Caco-2 (cell line): ENCODE results near the gene FUT8. TPM values are rescaled to one million over a fixed set of nuclear protein-coding genes. Genes with fewer than 3 reads are reported as not detected.

Source experiments
- BruUV-seq: library from RNA; stranded (reverse); fragments of 400-500 nt; replicated peaks from 2 replicates; lab custom pipeline; 2021; lab: Mats Ljungman, UMichigan
- CTCF ChIA-PET: fragments of 300-600 bp; sonication (Branson Sonifier 250); formaldehyde crosslinking; loops from one replicate; lab custom pipeline; 2022; ENCODE audit warnings: antibody characterized with exemption; lab: Charles Lee
- POLR2A ChIA-PET: fragments of 300-600 bp; sonication (Branson Sonifier 250); formaldehyde crosslinking; loops from one replicate; lab custom pipeline; 2022; ENCODE audit warnings: antibody characterized with exemption; lab: Charles Lee
- DNase-seq, 2 experiments: peaks; one replicate each; pipeline versions ENCODE4 v3.0.0 to v3.0.0-alpha.2; 2020 to 2022
- H3K27me3 ChIP-seq: replicated peaks from 2 replicates; pipeline ENCODE4 v1.6.0; 2011; ENCODE audit warnings: low read length; ENCODE audit not compliant: control insufficient read depth, insufficient read depth
- H3K36me3 ChIP-seq: 2 replicates; pipeline ENCODE4 v1.5.1; 2011; ENCODE audit warnings: low read length; ENCODE audit not compliant: control insufficient read depth, insufficient read depth
- H3K4me1 ChIP-seq: fragments of 250-450 bp; sonication (Bioruptor Pico); 2 replicates; pipeline ENCODE4 v1.5.1; 2020; ENCODE audit warnings: mild to moderate bottlenecking
- H3K4me3 ChIP-seq: 2 replicates; pipeline ENCODE4 v1.5.1; 2011; ENCODE audit warnings: low read depth, mild to moderate bottlenecking, control low read depth, low read length
- H3K9me3 ChIP-seq: fragments of 250-450 bp; sonication (Bioruptor Pico); 2 replicates; pipeline ENCODE4 v1.5.1; 2020; ENCODE audit warnings: mild to moderate bottlenecking, moderate library complexity
- H3K27ac Mint-ChIP-seq: one replicate; pipeline ENCODE4 v1.8.0; 2022; ENCODE audit warnings: mixed read lengths; ENCODE audit not compliant: unreplicated experiment
- H3K27me3 Mint-ChIP-seq: one replicate; pipeline ENCODE4 v1.8.0; 2022; ENCODE audit warnings: mixed read lengths; ENCODE audit not compliant: insufficient read depth, unreplicated experiment
- H3K36me3 Mint-ChIP-seq: one replicate; pipeline ENCODE4 v1.8.0; 2022; ENCODE audit warnings: mild to moderate bottlenecking, mixed read lengths; ENCODE audit not compliant: insufficient read depth, unreplicated experiment
- H3K4me1 Mint-ChIP-seq: one replicate; pipeline ENCODE4 v1.8.0; 2022; ENCODE audit warnings: low read depth, mixed read lengths; ENCODE audit not compliant: unreplicated experiment
- H3K4me3 Mint-ChIP-seq: one replicate; pipeline ENCODE4 v1.8.0; 2022; ENCODE audit warnings: mild to moderate bottlenecking, moderate library complexity, mixed read lengths; ENCODE audit not compliant: unreplicated experiment
- H3K9me3 Mint-ChIP-seq: one replicate; pipeline ENCODE4 v1.8.0; 2022; ENCODE audit warnings: mixed read lengths; ENCODE audit not compliant: unreplicated experiment
- intact Hi-C: fragments of 100-400 bp; cut with micrococcal nuclease; formaldehyde crosslinking; loops from one replicate; pipeline ENCODE4 v1.10.0; 2022; ENCODE audit not compliant: unreplicated experiment
- total RNA-seq: library from RNA; stranded (reverse); gene quantifications from 2 replicates; pipeline ENCODE4 v1.2.3, GENCODE V29; 2022
- TF ChIP-seq, protein P1 (sequence below), 2 experiments: fragments of 200-600 bp in 1 of 2; IDR thresholded peaks; 1 replicate in 1 of 2; 2 replicates in 1 of 2; pipeline versions ENCODE4 v1.5.1 to v1.8.0; 2011 to 2022; ENCODE audit warnings: antibody characterized with exemption in 1 of 2, control low read depth in 1 of 2, inconsistent platforms in 1 of 2, low read depth in 1 of 2, low read length in 1 of 2, mild to moderate bottlenecking in 1 of 2, moderate library complexity in 1 of 2; ENCODE audit not compliant: insufficient read depth in 1 of 2, severe bottlenecking in 1 of 2, unreplicated experiment in 1 of 2

FUT8 gene
- total RNA-seq, 1 experiment from 2014 or later: 67.1 TPM

GRCh38 chr14:65431245-65431644 is 18.7 kb downstream of the FUT8 start:
- Histone ChIP-seq H3K9me3 (0 out of 2 replicates have a peak, but pooled peaks cover 3% of the 10 kb centered on the region), H3K36me3 (no peaks in the 10 kb centered on the region; the same call in 1 of the 2 replicates), H3K27me3 (no peaks in the 10 kb centered on the region), H3K4me1 (peaks cover 10% of the 10 kb centered on the region; the same call in 1 of the 2 replicates), H3K4me3 (no peak overlapping the region)
- ChIA-PET CTCF (interaction anchor here (0.7 kb wide), 1 partner anchor 444 kb away, joined by 4 read pairs; no protein-coding TSS in a partner anchor), POLR2A (no interaction called here)
- Mint-ChIP-seq H3K36me3 (peaks cover 9% of the 10 kb centered on the region), H3K4me3 (no peak overlapping the region), H3K27ac (no peak overlapping the region), H3K4me1 (peaks cover 29% of the 10 kb centered on the region), H3K9me3 (no peaks in the 10 kb centered on the region), H3K27me3 (no peaks in the 10 kb centered on the region)
- no TSS peak for BruUV-seq
- DNase-seq: no peak
- intact Hi-C loops: no loop called here
- TF ChIP-seq, protein P1, sequence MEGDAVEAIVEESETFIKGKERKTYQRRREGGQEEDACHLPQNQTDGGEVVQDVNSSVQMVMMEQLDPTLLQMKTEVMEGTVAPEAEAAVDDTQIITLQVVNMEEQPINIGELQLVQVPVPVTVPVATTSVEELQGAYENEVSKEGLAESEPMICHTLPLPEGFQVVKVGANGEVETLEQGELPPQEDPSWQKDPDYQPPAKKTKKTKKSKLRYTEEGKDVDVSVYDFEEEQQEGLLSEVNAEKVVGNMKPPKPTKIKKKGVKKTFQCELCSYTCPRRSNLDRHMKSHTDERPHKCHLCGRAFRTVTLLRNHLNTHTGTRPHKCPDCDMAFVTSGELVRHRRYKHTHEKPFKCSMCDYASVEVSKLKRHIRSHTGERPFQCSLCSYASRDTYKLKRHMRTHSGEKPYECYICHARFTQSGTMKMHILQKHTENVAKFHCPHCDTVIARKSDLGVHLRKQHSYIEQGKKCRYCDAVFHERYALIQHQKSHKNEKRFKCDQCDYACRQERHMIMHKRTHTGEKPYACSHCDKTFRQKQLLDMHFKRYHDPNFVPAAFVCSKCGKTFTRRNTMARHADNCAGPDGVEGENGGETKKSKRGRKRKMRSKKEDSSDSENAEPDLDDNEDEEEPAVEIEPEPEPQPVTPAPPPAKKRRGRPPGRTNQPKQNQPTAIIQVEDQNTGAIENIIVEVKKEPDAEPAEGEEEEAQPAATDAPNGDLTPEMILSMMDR (IDR thresholded peaks at IDR 0.05; ENCODE audit: insufficient read depth in 1 of 2, low read depth in 1 of 2, low read length in 1 of 2, severe bottlenecking in 1 of 2, unreplicated experiment in 1 of 2): no peak

- ChIA-PET POLR2A (no interaction called here), CTCF (no interaction called here)
- Histone ChIP-seq H3K36me3 (no peaks in the 10 kb centered on the region; the same call in 1 of the 2 replicates), H3K27me3 (no peaks in the 10 kb centered on the region), H3K4me3 (no peak overlapping the region), H3K4me1 (peaks cover 10% of the 10 kb centered on the region; the same call in 1 of the 2 replicates), H3K9me3 (0 out of 2 replicates have a peak, but pooled peaks cover 3% of the 10 kb centered on the region)
- no peak for DNase-seq
- TF ChIP-seq, protein P1 (IDR thresholded peaks at IDR 0.05; ENCODE audit: insufficient read depth in 1 of 2, low read depth in 1 of 2, low read length in 1 of 2, severe bottlenecking in 1 of 2, unreplicated experiment in 1 of 2): no peak
- H3K4me3 Mint-ChIP-seq: no peak overlapping the region
- no peaks in the 10 kb centered on the region for H3K27me3 Mint-ChIP-seq
- H3K9me3 Mint-ChIP-seq: no peaks in the 10 kb centered on the region
- intact Hi-C loops: no loop called here
- peaks cover 6% of the 10 kb centered on the region for H3K36me3 Mint-ChIP-seq
- no TSS peak for BruUV-seq
- peaks cover 29% of the 10 kb centered on the region for H3K4me1 Mint-ChIP-seq
- H3K27ac Mint-ChIP-seq: peak overlapping the region; percentile 7
Observed at GRCh38 chr14:65431951-65432350, 19.4 kb downstream of the FUT8 start.

GRCh38 chr14:65432361-65432948 is 19.9 kb downstream of the FUT8 start:
- H3K9me3 Mint-ChIP-seq: no peaks in the 10 kb centered on the region
- POLR2A ChIA-PET: no interaction called here
- CTCF ChIA-PET: no interaction called here
- no peak overlapping the region for H3K4me3 ChIP-seq
- DNase-seq: no peak
- H3K27ac Mint-ChIP-seq: peak overlapping the region; percentile 7
- intact Hi-C loops: no loop called here
- H3K36me3 ChIP-seq: no peaks in the 10 kb centered on the region; the same call in 1 of the 2 replicates
- no peak overlapping the region for H3K4me3 Mint-ChIP-seq
- H3K27me3 Mint-ChIP-seq: no peaks in the 10 kb centered on the region
- no peaks in the 10 kb centered on the region for H3K27me3 ChIP-seq
- H3K4me1 ChIP-seq: peaks cover 10% of the 10 kb centered on the region; the same call in 1 of the 2 replicates
- BruUV-seq: no TSS peak
- peaks cover 5% of the 10 kb centered on the region for H3K36me3 Mint-ChIP-seq
- TF ChIP-seq, protein P1 (IDR thresholded peaks at IDR 0.05; ENCODE audit: insufficient read depth in 1 of 2, low read depth in 1 of 2, low read length in 1 of 2, severe bottlenecking in 1 of 2, unreplicated experiment in 1 of 2): no peak
- 0 out of 2 replicates have a peak, but pooled peaks cover 3% of the 10 kb centered on the region for H3K9me3 ChIP-seq
- H3K4me1 Mint-ChIP-seq: peaks cover 29% of the 10 kb centered on the region
